NCI-H1092 (cell line): Measurements from ENCODE around the gene ROS1.

Source experiments
- DNase-seq: peaks from one replicate; lab custom pipeline; 2025; lab: John Stamatoyannopoulos, UW

ROS1 gene

DNA sequence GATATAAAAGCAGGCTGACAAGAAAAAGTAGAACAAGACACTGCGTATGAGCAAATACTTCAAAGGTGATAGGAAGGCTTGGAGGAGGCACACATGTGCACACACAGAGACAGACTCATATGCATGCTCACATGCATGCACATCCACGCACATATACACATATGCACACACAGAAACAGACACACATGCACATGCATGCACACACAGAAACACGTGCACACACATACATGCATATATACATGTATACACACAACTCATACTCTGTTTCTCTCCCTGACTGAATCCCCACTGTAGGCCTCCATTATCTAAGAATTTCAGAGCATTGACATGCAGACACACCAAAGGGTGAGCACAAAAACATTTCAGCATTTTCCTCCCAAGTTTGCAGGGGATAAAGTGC is 116.7 kb downstream of the ROS1 start:
- no peak for DNase-seq

DNA sequence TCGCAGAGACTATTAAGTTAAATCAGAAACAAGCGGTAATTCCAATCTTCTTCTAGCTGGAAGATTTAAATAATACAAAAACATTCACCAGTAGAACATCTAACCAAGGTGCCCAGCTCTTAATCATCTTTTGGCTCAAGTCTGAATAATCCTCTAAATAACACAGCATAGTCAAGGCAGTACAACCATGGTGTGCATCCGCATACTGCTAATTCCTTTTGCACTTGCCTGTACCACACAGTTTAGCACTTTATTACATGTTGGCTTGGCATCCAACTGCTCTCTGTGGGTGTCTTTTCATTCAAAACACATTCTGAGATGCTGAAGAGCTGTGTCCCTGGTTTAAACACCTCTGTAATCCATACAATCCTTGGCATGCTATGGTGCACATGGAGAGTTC is 118.1 kb downstream of the ROS1 start:
- no peak for DNase-seq

- DNase-seq: no peak
These were observed 119.4 kb downstream of the ROS1 start for GRCh38 chr6:117306227-117306790.

DNA sequence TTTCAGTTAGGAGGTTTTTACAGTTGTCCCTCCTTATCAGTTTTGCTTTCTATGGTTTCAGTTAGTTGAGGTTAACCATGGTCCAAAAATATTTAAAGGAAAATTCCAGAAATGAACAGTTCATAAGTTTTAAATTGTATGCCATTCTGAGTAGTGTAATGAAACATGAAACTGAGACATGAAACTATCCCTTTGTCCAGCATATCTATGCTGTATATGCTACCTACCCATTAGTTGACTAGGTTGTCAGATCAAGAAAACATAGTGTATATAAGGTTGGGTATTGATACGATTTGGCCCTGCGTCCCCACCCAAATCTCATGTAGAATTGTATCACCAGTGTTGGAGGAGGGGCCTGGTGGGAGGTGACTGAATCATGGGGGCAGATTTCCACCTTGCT is 121.3 kb downstream of the ROS1 start:
- no peak for DNase-seq

- DNase-seq: no peak
These were observed 122.4 kb downstream of the ROS1 start for GRCh38 chr6:117303323-117303722.

DNA sequence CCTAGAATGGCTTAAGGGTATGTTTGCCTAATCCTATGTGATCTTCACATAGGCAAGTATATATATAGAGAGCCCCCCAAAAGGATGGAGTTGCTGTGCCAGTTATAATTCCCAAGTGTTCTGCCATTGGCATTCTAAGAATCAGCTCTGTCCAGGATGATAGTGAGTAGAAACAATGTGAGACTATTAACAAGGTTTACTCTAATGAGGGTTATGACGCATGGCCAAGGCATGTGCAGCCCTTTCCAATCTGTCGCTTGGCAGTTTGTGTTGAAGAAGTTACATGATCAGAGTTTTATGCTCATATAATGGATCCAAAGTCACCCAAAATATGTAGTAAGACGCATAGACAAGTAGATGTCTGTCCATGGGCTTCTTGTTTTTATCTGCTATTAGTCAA is 126.8 kb downstream of the ROS1 start:
- no peak for DNase-seq

GRCh38 chr6:117290173-117290846 is 135.4 kb downstream of the ROS1 start:
- DNase-seq: no peak

DNA sequence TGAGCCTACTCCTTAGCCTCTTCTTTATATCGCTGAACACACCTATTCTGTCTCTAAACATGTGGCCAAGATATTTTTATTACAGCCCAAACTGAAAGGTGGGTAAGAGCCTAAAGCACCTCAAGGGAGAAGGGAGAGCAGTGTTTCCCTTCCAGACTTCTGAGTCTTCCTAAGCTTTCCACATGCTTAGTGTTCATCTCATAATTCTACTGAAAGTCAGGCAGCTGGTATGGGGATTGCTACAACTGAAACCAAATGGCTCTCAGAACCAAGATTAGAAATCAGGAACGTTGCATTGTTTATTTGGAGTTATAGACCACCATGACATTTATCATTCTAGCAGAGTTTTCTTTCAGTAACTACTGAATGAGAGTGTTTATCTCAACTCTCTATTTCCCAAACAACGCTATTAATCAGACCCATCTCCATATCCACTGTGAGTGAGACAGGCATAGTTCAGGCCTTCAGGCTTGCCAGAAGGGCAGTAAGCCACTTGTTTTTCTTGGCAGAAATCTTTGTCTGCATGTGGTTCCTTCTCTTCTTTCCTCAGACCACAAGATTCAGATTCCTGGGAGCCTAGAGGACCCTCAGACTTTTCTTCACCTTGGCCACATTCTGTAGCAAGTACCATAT is 137.5 kb downstream of the ROS1 start:
- no peak for DNase-seq

GRCh38 chr6:117280922-117281321 is 144.8 kb downstream of the ROS1 start:
- no peak for DNase-seq

GRCh38 chr6:117276778-117277316 is 148.9 kb downstream of the ROS1 start:
- DNase-seq: no peak

DNA sequence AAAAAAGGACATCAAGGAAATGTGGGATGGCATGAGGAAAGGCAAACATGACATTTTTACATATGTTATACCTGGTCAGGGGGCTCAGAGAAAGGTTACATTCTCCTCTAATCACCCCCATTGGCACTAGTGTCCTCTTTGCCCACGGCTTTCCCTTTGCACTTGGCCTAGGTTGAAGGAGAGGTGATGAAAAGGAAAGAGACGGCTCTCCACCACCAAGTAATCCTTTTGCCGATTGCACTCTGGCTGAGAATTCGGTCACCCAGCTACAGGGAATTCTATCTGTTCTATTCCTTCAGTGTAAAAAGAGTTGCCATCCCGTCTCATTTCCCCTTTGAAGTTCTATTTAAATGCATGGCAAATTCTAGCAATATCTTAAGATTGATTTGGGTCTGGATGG is 150.0 kb downstream of the ROS1 start:
- DNase-seq: no peak

- no peak for DNase-seq
These were observed 150.5 kb downstream of the ROS1 start for GRCh38 chr6:117275205-117275604.

- no peak for DNase-seq
These were observed 152.9 kb downstream of the ROS1 start for GRCh38 chr6:117272891-117273290.

GRCh38 chr6:117272032-117272866 is 153.5 kb downstream of the ROS1 start:
- DNase-seq: no peak

DNA sequence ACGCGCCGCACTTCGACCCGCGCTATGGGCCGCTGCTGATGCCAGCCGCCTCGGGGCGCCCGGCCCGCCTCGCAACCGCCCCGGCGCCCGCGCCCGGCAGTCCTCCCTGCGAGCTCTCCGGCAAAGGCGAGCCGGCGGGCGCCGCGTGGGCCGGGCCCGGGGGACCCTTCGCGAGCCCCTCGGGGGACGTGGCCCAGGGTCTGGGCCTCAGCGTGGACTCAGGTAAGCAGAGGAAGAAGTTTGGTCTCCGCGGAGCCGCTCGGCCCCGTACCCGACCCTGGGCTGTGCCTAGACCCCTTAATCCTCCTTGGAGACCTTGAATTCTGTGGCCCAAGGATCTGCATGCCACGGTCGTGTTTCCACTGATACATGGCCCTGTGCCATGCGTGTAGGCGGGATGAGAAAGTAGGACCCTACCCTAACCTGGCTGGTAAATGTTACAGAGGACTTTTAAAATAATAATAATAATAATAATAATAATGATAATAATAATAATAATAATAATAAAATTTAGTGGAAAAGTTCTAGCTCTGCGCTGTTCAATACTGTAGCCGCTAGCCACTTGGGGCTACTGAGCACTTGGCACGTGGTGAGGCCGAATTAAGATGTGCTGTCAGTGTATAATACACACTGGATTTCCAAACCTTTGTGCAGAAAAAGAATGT is 154.8 kb downstream of the ROS1 start:
- no peak for DNase-seq

GRCh38 chr6:117270055-117270842 is 155.5 kb downstream of the ROS1 start:
- DNase-seq: no peak

- no peak for DNase-seq
These were observed 156.1 kb downstream of the ROS1 start for GRCh38 chr6:117269638-117270054.

DNA sequence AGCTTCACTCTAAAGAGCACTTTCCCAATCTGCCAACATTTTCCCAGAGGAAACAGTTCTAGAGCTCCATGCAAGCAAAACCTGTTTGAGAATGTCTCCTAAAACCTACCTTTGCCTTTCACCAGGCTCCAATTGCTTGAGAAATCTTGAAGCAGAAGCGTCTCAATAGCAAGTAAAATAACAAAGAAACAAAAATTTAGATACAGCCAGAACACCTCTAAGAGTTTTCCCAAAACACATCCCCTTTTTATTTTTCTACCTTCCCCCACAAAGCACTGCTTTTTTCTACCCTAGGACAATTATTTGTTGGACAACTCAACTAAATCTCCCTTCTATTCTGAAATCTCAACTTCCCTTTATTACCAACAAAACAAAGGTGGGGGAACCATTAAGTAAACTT is 156.8 kb downstream of the ROS1 start:
- DNase-seq: no peak

DNA sequence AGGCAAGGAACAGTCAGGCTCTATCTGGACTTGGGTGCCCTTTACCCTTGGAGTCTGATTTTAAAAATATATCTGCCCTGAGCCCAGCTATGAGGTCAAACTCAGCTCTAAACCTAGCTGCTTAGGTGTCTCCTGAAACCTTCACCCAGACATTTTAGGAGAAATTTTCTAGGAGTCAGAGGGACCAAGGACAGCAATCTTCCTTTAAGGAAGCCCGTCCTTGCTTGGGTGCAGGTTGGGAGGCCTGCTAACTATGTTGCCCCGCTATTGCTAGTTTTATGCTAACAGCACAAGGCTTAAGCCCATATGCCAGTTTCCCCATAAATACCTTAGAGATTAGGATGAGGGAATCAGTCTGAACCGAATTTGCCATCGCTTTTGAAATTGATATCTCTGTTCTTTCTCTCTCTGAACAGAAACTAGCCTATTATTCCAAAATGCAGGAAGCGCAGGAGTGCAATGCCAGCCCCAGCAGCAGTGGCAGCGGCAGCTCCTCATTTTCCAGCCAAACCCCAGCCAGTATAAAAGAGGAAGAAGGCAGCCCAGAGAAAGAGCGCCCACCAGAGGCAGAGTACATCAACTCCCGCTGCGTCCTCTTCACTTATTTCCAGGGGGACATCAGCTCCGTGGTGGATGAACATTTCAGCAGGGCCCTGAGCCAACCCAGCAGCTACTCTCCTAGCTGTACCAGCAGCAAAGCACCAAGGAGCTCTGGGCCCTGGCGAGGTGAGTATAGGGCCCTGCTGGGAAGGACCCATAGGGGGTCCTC is 157.8 kb downstream of the ROS1 start:
- no peak for DNase-seq

DNA sequence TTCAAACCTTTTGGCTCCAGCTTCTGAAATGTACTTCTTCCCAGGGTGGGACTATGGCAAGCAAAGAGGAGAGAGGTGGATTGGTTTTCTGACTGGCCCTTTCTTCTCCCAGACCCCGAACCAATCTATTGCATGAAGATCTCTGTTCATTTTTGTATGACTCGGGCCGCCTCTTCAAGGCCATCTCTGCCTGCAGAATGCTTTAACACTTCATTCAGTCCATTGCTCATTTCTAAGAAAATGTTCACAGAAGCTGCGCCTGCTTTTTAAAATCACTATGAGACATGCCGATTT is 158.7 kb downstream of the ROS1 start:
- no peak for DNase-seq
